HepG2 (cell line): ENCODE data around the gene IDH3A. TPM values are rescaled to one million over a fixed set of nuclear protein-coding genes. Genes with fewer than 3 reads are reported as not detected.

ENCODE experiments used
- ATAC-seq: fragments of 200-7000 bp; cut with Tn5 transposase; 3 replicates; pipeline ENCODE4 v1.9.1; 2020; ENCODE audit warnings: mild to moderate bottlenecking, moderate library complexity
- BruUV-seq: library from RNA; stranded (reverse); fragments of 400-500 nt; replicated peaks from 2 replicates; lab custom pipeline; 2021; lab: Mats Ljungman, UMichigan
- CTCF ChIA-PET: fragments of 300-600 bp; formaldehyde crosslinking; extraction: SDS; loops from one replicate; lab custom pipeline; 2021; ENCODE audit warnings: low total read pairs, inconsistent platforms, low intra/inter-chr PET ratio; lab: Yijun Ruan, JAX
- POLR2A ChIA-PET: fragments of 350-600 bp; sonication (Branson Sonifier 250); formaldehyde crosslinking; loops from one replicate; lab custom pipeline; 2020; ENCODE audit warnings: antibody characterized with exemption, inconsistent platforms; lab: Yijun Ruan, JAX
- DNase-seq: peaks from one replicate; pipeline ENCODE4 v3.0.0-alpha.2; 2015; ENCODE audit warnings: low spot score
- FAIRE-seq: peaks from 3 replicates; lab custom pipeline; 2011; peaks lifted over from hg19 to GRCh38; lab: Jason Lieb, UNC
- H2AFZ ChIP-seq: one replicate; pipeline ENCODE4 v1.6.1; 2011; ENCODE audit warnings: low read length, inconsistent platforms
- H3K27ac ChIP-seq: fragments of 300-600 bp; 3 replicates; pipeline ENCODE4 v1.8.0; 2011; ENCODE audit warnings: mixed run types, mild to moderate bottlenecking, mixed read lengths, low read length, inconsistent platforms; ENCODE audit not compliant: insufficient read depth; ENCODE audit errors: extremely low read length
- H3K27me3 ChIP-seq, 2 experiments: fragments of 200-600 bp in 1 of 2; 2 replicates in 1 of 2; 3 replicates in 1 of 2; pipeline versions ENCODE4 v1.6.0 to v1.8.0; 2011; ENCODE audit warnings: low read length in 2 of 2, mild to moderate bottlenecking in 2 of 2, moderate library complexity in 2 of 2, inconsistent platforms in 1 of 2; ENCODE audit not compliant: insufficient read depth in 2 of 2, control insufficient read depth in 1 of 2
- H3K36me3 ChIP-seq, 2 experiments: fragments of 200-600 bp in 1 of 2; replicated peaks in 1 of 2; 2 replicates in 1 of 2; 3 replicates in 1 of 2; pipeline versions ENCODE4 v1.5.1 to v1.8.0; 2011; ENCODE audit warnings: low read length in 2 of 2, inconsistent platforms in 1 of 2; ENCODE audit not compliant: insufficient read depth in 2 of 2, control insufficient read depth in 1 of 2
- H3K4me1 ChIP-seq: 2 replicates; pipeline ENCODE4 v1.5.1; 2012; ENCODE audit warnings: low read length, inconsistent platforms; ENCODE audit not compliant: insufficient read depth
- H3K4me2 ChIP-seq: 2 replicates; pipeline ENCODE4 v1.6.0; 2011; ENCODE audit warnings: low read depth, low read length, inconsistent platforms
- H3K4me3 ChIP-seq, 3 experiments: fragments of 200-600 bp in 1 of 3; sonication (generic), shearing (Covaris generic) in 1 of 3; replicated peaks in 1 of 3; 2 replicates each; pipeline ENCODE4 v1.5.1; 2011 to 2016; ENCODE audit warnings: low read length in 3 of 3, inconsistent platforms in 2 of 3, low read depth in 2 of 3, mild to moderate bottlenecking in 2 of 3, control low read depth in 1 of 3, mixed read lengths in 1 of 3; ENCODE audit not compliant: insufficient read depth in 1 of 3
- H3K79me2 ChIP-seq: one replicate; pipeline ENCODE4 v1.6.1; 2011; ENCODE audit warnings: low read length, inconsistent platforms; ENCODE audit not compliant: insufficient read depth
- H3K9ac ChIP-seq: 2 replicates; pipeline ENCODE4 v1.6.0; 2011; ENCODE audit warnings: mild to moderate bottlenecking, low read depth, low read length, inconsistent platforms; ENCODE audit not compliant: insufficient read depth
- H3K9me3 ChIP-seq: 2 replicates; pipeline ENCODE4 v1.5.1; 2012; ENCODE audit warnings: mild to moderate bottlenecking, low read length
- H4K20me1 ChIP-seq: 2 replicates; pipeline ENCODE4 v1.6.0; 2011; ENCODE audit warnings: inconsistent platforms, mild to moderate bottlenecking, low read length, moderate library complexity; ENCODE audit not compliant: insufficient read depth
- CTCF ChIP-seq: sonication (generic); formaldehyde crosslinking; IDR thresholded peaks from 2 replicates; pipeline ENCODE4 v1.5.0; 2020; ENCODE audit warnings: mild to moderate bottlenecking, missing genetic modification reagents, moderate library complexity
- MIXL1 ChIP-seq: IDR thresholded peaks from 2 replicates; pipeline ENCODE4 v1.6.1; 2016
- NPAS2 ChIP-seq: sonication (generic); formaldehyde crosslinking; IDR thresholded peaks from 2 replicates; pipeline ENCODE4 v1.8.0; 2022; ENCODE audit warnings: mild to moderate bottlenecking, missing genetic modification reagents, borderline replicate concordance
- SATB2 ChIP-seq: sonication (generic); formaldehyde crosslinking; IDR thresholded peaks from 2 replicates; pipeline ENCODE4 v1.5.0; 2020; ENCODE audit warnings: missing genetic modification reagents
- ZBTB2 ChIP-seq: sonication (generic); formaldehyde crosslinking; IDR thresholded peaks from 2 replicates; pipeline ENCODE4 v1.8.0; 2022; ENCODE audit warnings: low read depth, missing genetic modification reagents
- ZBTB42 ChIP-seq: sonication (generic); formaldehyde crosslinking; IDR thresholded peaks from 2 replicates; pipeline ENCODE4 v1.5.0; 2020; ENCODE audit warnings: mild to moderate bottlenecking, missing genetic modification reagents
- ZNF101 ChIP-seq: sonication (generic); formaldehyde crosslinking; IDR thresholded peaks from 2 replicates; pipeline ENCODE4 v1.4.0; 2020; ENCODE audit warnings: mild to moderate bottlenecking, low read depth, missing genetic modification reagents, borderline replicate concordance
- ZNF207 ChIP-seq: fragments of 450-650 bp; IDR thresholded peaks from 2 replicates; pipeline ENCODE4 v1.6.1; 2016; ENCODE audit warnings: antibody characterized with exemption, borderline replicate concordance
- ZNF292 ChIP-seq: sonication (generic); formaldehyde crosslinking; IDR thresholded peaks from 2 replicates; pipeline ENCODE4 v1.8.1; 2022; ENCODE audit warnings: mild to moderate bottlenecking, low read depth, missing genetic modification reagents, borderline replicate concordance
- ZNF629 ChIP-seq: sonication (generic); formaldehyde crosslinking; conservative IDR thresholded peaks from 2 replicates; pipeline ENCODE4 v1.5.0; 2020; ENCODE audit warnings: missing genetic modification reagents
- ZNF747 ChIP-seq: sonication (generic); formaldehyde crosslinking; IDR thresholded peaks from 2 replicates; pipeline ENCODE4 v1.8.1; 2023; ENCODE audit warnings: missing genetic modification reagents, mild to moderate bottlenecking, borderline replicate concordance
- ZNF850 ChIP-seq: sonication (generic); formaldehyde crosslinking; conservative IDR thresholded peaks from 2 replicates; pipeline ENCODE4 v1.9.0; 2021; ENCODE audit warnings: mild to moderate bottlenecking, missing genetic modification reagents
- WGBS: methylation state at CpG from one replicate; pipeline ENCODE4 v1.1.6; 2017; ENCODE audit warnings: low lambda C conversion rate; 5-methylcytosine and 5-hydroxymethylcytosine counted together
- in situ Hi-C: cut with HindIII; loops from 2 replicates; pipeline ENCODE4 v1.10.0; 2017; ENCODE audit warnings: low pct_unique_long_range_greater_than_20kb; ENCODE audit not compliant: extremely low pct_ligation_motif_present
- intact Hi-C: fragments of 100-400 bp; cut with micrococcal nuclease; formaldehyde crosslinking; loops from one replicate; pipeline ENCODE4 v1.10.0; 2022; ENCODE audit not compliant: unreplicated experiment
- polyA plus RNA-seq, 8 experiments: library from polyadenylated mRNA; depleted of rRNA in 3 of 8; stranded (reverse) in 7 of 8; unstranded in 1 of 8; fragments of >200 nt; fragmentation: Illumina TruSeq in 4 of 8; extraction: Trizol in 4 of 8; gene quantifications; 2 replicates each; pipeline versions ENCODE4 v1.2.1 to v1.2.3, GENCODE V29; 2011 to 2016; ENCODE audit warnings: low read depth in 4 of 8, missing spikeins in 1 of 8, mixed read lengths in 1 of 8; ENCODE audit not compliant: insufficient read depth in 1 of 8
- total RNA-seq, 5 experiments: library from RNA; depleted of rRNA; stranded (reverse); fragments of >200 nt; fragmentation: Illumina TruSeq; extraction: Trizol; gene quantifications; 2 replicates each; pipeline ENCODE4 v1.2.3, GENCODE V29; 2016; ENCODE audit warnings: low read depth in 1 of 5
- TF ChIP-seq, protein P1 (sequence below): sonication (generic); formaldehyde crosslinking; IDR thresholded peaks from 2 replicates; pipeline ENCODE4 v1.5.1; 2020; ENCODE audit warnings: missing genetic modification reagents, mild to moderate bottlenecking, borderline replicate concordance

The IDH3A gene
- total and polyA plus RNA-seq, 2 of the 13 experiments (the other 11 are each of a cell fraction or from before 2014, with no cell fraction given): 40.7 to 50.7 TPM

- DNase-seq (no peak), FAIRE-seq (no peak), ATAC-seq (no peak)
- peaks cover 0 to 4% of the 10 kb centered on the region in 2 experiments; a peak in 2 of 5 replicates for H3K27me3 ChIP-seq
- no peaks in the 10 kb centered on the region for H3K36me3 ChIP-seq
- no peaks in the 10 kb centered on the region for H4K20me1 ChIP-seq
- H2AFZ ChIP-seq: no peak overlapping the region
- H3K9me3 ChIP-seq: no peaks in the 10 kb centered on the region
- intact Hi-C loops (no loop called here), in situ Hi-C loops (no loop called here)
- WGBS: 28% methylated on average over 6 of the region's 6 CpGs
- CTCF ChIA-PET: no interaction called here
- no peak overlapping the region for H3K4me2 ChIP-seq
- H3K4me3 ChIP-seq: no peak overlapping the region
- no peak overlapping the region for H3K9ac ChIP-seq
- BruUV-seq: no TSS peak
- POLR2A ChIA-PET: no interaction called here
- H3K4me1 ChIP-seq: peaks cover 31% of the 10 kb centered on the region
- H3K79me2 ChIP-seq: no peaks in the 10 kb centered on the region
- no peak for TF ChIP-seq ZNF850
- TF ChIP-seq CTCF: 0 out of 2 replicates have a peak, but pooled peaks have one; percentile 8
- no peak for TF ChIP-seq NPAS2
- TF ChIP-seq ZNF747 (CRISPR knock-in tag): no peak
- H3K27ac ChIP-seq: no peak overlapping the region
Measured at GRCh38 chr15:78102741-78103140, 46.4 kb upstream of the IDH3A start.

DNA sequence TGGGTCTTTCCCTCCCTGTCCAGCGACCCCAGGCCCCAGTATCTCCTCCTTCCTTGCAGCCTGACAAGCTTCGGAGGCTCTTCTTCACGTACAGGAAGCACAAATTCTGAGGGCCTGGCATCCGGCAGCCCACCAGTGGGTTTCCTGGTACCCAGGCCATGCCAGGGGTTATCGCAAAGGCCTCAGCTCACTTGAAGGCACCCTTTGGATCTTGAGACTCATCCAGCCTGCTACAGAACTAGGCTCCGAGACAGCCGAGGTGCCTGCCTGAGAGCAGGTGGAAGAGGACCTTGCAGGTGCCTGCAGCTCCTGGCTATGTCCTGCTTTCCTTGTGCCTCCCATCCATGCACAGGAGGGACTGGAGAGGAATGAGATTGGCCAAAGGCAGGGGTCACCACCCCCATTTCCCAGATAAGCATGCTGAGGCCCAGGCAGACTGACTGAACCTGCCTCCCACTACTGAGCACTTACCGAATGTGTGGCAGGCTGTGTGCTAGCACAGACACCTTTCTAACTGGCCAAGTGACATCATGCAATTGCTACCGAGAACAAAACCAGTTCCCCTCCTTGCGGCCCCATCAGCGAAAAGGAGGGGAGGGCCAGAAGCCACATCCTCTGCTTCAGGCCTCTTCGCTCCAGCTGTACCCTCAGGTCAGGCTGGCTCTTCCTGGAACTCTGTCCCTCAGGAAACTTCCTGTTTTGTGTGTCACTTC is 45.6 kb upstream of the IDH3A start:
- Histone ChIP-seq H3K9me3 (no peaks in the 10 kb centered on the region), H2AFZ (no peak overlapping the region), H3K4me1 (peaks cover 31% of the 10 kb centered on the region), H3K27me3 (peaks cover 0 to 4% of the 10 kb centered on the region in 2 experiments; a peak in 2 of 5 replicates), H3K27ac (no peak overlapping the region), H3K4me2 (peak overlapping the region; percentile 15; the same call in 1 of the 2 replicates), H3K9ac (no peak overlapping the region), H3K79me2 (no peaks in the 10 kb centered on the region), H4K20me1 (no peaks in the 10 kb centered on the region), H3K36me3 (no peaks in the 10 kb centered on the region), H3K4me3 (no peak overlapping the region)
- in situ Hi-C loops: no loop called here
- BruUV-seq: no TSS peak
- 36% methylated on average over 10 of the region's 12 CpGs for WGBS
- ATAC-seq (no peak), FAIRE-seq (no peak), DNase-seq (no peak)
- ChIA-PET CTCF (no interaction called here), POLR2A (no interaction called here)
- intact Hi-C loops: no loop called here
- TF ChIP-seq, protein P1, sequence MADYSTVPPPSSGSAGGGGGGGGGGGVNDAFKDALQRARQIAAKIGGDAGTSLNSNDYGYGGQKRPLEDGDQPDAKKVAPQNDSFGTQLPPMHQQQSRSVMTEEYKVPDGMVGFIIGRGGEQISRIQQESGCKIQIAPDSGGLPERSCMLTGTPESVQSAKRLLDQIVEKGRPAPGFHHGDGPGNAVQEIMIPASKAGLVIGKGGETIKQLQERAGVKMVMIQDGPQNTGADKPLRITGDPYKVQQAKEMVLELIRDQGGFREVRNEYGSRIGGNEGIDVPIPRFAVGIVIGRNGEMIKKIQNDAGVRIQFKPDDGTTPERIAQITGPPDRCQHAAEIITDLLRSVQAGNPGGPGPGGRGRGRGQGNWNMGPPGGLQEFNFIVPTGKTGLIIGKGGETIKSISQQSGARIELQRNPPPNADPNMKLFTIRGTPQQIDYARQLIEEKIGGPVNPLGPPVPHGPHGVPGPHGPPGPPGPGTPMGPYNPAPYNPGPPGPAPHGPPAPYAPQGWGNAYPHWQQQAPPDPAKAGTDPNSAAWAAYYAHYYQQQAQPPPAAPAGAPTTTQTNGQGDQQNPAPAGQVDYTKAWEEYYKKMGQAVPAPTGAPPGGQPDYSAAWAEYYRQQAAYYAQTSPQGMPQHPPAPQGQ: no peak
- TF ChIP-seq ZNF292 (no peak), MIXL1 (no peak), ZBTB42 (CRISPR knock-in tag) (no peak), ZNF101 (CRISPR knock-in tag) (no peak), ZNF207 (no peak), ZNF629 (peak; percentile 77), ZBTB2 (CRISPR knock-in tag) (no peak), SATB2 (CRISPR knock-in tag) (no peak)
